Measurements from ENCODE around the gene COMMD9. TPM values are rescaled to one million over a fixed set of nuclear protein-coding genes. Genes with fewer than 3 reads are reported as not detected.

The COMMD9 gene
- polyA plus RNA-seq, 3 donors: 89.5 to 96.2 (median 90.7) TPM

DNA sequence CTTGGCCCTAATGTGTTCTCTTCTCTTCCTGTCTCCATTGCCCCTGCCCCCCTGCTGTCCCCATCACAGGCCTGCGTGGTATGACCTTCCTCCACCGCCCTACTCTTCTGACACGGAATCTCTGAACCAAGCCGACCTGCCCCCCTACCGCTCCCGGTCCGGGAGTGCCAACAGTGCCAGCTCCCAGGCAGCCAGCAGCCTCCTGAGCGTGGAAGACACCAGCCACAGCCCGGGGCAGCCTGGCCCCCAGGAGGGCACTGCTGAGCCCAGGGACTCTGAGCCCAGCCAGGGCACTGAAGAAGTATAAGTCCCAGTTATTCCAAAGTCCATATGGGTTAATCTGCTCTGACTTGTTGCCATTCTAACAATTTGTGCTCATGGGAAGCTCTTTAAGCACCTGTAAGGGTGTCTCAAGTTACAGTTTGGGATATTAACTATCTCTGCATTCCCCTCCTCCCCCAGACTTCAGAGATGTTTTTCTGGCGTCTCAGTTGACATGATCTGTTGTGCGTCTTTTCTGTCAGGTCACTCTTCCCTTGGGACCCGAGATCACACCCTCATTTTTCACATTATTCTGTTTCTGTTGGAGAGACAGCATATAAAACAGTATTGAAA lies 60.0 kb downstream of the COMMD9 start:
- peak; percentile 50 for DNase-seq

DNA sequence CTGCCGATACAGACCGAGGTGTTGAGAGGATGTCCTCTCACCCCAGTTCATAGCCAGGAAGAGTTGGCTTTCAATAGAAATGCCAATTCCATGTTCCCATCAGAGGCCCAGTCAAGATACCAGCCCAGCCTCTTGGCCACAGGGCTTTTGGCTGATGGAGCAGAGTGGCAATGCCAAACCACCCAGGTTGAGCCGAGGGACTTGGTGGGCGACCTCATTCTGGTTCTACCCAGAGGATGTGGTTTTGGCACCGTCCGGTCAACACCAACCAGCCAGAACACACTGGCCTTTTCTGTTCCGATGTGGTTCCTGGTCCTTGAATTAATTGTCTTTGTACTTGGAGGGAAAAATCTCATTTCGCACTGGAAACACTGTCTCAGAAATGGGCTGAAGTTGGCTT lies 60.5 kb downstream of the COMMD9 start:
- DNase-seq: no peak

DNA sequence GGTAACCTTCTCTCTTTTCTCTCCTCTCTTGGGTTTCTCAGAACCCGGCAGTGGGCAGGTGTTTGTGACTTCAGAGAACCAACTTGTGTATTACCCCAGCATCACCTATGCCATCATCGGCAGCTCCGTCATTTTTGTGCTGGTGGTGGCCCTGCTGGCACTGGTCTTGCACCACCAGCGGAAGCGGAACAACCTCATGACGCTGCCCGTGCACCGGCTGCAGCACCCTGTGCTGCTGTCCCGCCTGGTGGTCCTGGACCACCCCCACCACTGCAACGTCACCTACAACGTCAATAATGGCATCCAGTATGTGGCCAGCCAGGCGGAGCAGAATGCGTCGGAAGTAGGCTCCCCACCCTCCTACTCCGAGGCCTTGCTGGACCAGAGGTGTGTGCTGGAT lies 62.2 kb downstream of the COMMD9 start:
- DNase-seq: no peak

DNA sequence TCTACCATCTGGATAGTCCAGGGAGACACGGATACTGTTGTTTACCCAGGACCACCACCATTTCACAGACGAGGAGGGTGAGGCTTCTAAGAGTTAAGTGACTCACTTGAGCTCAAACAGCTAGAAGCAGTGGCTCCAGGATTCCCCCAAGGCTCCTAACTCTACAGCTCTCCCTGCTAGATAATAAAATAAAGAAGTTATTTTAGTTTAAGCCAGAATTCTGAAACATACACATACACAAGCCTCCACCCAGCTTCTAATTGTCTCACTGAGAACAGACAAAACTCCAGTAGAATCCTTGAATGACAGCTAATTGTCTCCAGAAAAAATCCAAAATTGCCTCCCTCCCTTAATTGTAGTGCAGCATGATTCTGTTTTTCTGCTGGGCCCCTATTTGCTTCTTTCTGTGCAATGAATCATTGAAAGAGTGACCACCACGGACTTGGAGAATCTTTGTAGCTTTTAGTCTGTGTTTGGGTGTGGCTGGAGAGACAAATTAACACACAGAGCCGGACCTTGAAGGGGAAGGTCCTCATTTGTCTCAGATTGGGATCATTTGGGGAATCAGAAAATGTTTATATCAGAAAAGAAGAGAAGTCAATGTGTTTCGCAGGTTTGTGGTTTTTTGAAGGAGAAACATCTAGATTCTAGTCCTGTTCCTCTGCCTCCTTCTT lies 64.9 kb downstream of the COMMD9 start:
- no peak for DNase-seq

DNA sequence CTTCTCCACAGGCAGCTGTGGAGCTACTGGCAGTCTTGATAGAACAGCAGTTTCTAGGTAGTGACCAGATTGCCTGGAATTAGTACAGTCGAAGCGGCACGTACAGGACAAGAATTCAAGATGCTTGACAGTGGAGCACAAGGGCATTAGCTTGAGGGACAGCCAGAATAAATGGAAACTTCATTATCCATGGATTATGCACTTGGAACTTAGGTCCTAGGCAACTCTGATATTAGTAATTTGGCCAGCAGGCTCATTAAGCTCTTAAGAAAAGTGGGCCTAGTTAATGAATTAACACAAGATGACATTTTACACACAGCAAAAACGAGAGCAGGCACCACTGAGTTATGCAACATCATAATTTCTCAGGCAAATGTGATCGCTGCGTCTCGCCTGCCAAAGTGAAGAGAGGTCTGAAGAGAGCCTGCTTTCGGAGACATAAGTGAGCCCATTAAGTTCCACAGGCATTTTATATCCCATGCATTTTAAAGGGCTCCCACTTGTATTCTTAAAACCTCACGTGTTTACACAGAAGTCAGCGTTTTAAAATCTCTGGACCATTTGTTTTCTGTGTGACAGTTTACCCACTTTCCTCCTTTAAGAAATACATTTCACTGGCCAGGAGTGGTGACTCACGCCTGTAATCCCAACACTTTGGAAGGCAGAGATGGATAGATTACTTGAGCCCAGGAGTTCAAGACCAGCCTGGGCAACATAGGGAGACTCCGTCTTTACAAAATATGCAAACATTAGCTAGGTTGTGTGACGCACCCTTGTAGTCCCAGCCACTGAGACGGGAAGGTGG lies 66.2 kb downstream of the COMMD9 start:
- no peak for DNase-seq

Other genes starting within 250 kb of the COMMD9 start
- 10 to 100 TPM; 16.7 to 22.2 (median 20.2) TPM for gene PRR5L, start 6.9 kb upstream of the COMMD9 start, polyA plus RNA-seq (ENCODE audit: insufficient read length in 3 of 3)
- gene TRAF6, start 220.8 kb upstream of the COMMD9 start, polyA plus RNA-seq (ENCODE audit: insufficient read length in 3 of 3): 10 to 100 TPM; 15.0 to 18.2 (median 17.4) TPM